ENCODE measurements around the gene ENKD1. TPM values are rescaled to one million over a fixed set of nuclear protein-coding genes. Genes with fewer than 3 reads are reported as not detected.

Gene ENKD1
- total and polyA plus RNA-seq, 10 of the 15 experiments (the other 5 are each of a cell fraction or from before 2014, with no cell fraction given), result 0.19 to 8.1 (median 2.8) TPM

GRCh38 chr16:67659675-67660563 is 6.6 kb downstream of the ENKD1 start, which contains the start of gene ACD (continued):
- TF ChIP-seq ATF7 (IDR thresholded peaks at IDR 0.05; ENCODE audit: low read depth) (no peak), SREBF2 (IDR thresholded peaks at IDR 0.05; ENCODE audit: low read length) (no peak), ZBED1 (IDR thresholded peaks at IDR 0.05; ENCODE audit: borderline replicate concordance) (no peak), CHD2 (IDR thresholded peaks at IDR 0.05; ENCODE audit: borderline replicate concordance, low read depth, low read length) (no peak), ATF2 (IDR thresholded peaks at IDR 0.05; ENCODE audit: low read length) (no peak), EZH2 (IDR thresholded peaks at IDR 0.05; ENCODE audit: borderline replicate concordance, control insufficient read depth, low read depth, low read length) (no peak), MYB (IDR thresholded peaks at IDR 0.05; ENCODE audit: borderline replicate concordance, low read depth, low read length) (no peak), PML (IDR thresholded peaks at IDR 0.05; ENCODE audit: low read length) (no peak), RAD21 (IDR thresholded peaks at IDR 0.05; ENCODE audit: insufficient read depth, low read depth, low read length) (no peak), CBFB (IDR thresholded peaks at IDR 0.05; ENCODE audit: low read depth) (no peak), KAT2A (conservative IDR thresholded peaks at IDR 0.05; ENCODE audit: control insufficient read depth, low read depth, low read length) (no peak), RFX5 (IDR thresholded peaks at IDR 0.05; ENCODE audit: low read depth, low read length) (no peak), CHD1 (IDR thresholded peaks at IDR 0.05; ENCODE audit: low read depth, low read length) (no peak), BCL3 (IDR thresholded peaks at IDR 0.05; ENCODE audit: borderline replicate concordance, insufficient read depth, low read depth, low read length, poor library complexity, severe bottlenecking) (no peak), ESRRA (IDR thresholded peaks at IDR 0.05; ENCODE audit: low read length) (no peak), SPI1 (IDR thresholded peaks at IDR 0.05; ENCODE audit: borderline replicate concordance, insufficient read depth, low read depth, low read length) (no peak), CREB1 (IDR thresholded peaks at IDR 0.05; ENCODE audit: low read depth) (no peak), SMAD1 (IDR thresholded peaks at IDR 0.05; ENCODE audit: low read depth, partially characterized antibody) (no peak)
- TF ChIP-seq, protein P1, sequence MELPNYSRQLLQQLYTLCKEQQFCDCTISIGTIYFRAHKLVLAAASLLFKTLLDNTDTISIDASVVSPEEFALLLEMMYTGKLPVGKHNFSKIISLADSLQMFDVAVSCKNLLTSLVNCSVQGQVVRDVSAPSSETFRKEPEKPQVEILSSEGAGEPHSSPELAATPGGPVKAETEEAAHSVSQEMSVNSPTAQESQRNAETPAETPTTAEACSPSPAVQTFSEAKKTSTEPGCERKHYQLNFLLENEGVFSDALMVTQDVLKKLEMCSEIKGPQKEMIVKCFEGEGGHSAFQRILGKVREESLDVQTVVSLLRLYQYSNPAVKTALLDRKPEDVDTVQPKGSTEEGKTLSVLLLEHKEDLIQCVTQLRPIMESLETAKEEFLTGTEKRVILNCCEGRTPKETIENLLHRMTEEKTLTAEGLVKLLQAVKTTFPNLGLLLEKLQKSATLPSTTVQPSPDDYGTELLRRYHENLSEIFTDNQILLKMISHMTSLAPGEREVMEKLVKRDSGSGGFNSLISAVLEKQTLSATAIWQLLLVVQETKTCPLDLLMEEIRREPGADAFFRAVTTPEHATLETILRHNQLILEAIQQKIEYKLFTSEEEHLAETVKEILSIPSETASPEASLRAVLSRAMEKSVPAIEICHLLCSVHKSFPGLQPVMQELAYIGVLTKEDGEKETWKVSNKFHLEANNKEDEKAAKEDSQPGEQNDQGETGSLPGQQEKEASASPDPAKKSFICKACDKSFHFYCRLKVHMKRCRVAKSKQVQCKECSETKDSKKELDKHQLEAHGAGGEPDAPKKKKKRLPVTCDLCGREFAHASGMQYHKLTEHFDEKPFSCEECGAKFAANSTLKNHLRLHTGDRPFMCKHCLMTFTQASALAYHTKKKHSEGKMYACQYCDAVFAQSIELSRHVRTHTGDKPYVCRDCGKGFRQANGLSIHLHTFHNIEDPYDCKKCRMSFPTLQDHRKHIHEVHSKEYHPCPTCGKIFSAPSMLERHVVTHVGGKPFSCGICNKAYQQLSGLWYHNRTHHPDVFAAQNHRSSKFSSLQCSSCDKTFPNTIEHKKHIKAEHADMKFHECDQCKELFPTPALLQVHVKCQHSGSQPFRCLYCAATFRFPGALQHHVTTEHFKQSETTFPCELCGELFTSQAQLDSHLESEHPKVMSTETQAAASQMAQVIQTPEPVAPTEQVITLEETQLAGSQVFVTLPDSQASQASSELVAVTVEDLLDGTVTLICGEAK (IDR thresholded peaks at IDR 0.05; ENCODE audit: borderline replicate concordance), result 0 out of 2 replicates have a peak, but pooled peaks have one; percentile 37
- TF ChIP-seq, protein P2, sequence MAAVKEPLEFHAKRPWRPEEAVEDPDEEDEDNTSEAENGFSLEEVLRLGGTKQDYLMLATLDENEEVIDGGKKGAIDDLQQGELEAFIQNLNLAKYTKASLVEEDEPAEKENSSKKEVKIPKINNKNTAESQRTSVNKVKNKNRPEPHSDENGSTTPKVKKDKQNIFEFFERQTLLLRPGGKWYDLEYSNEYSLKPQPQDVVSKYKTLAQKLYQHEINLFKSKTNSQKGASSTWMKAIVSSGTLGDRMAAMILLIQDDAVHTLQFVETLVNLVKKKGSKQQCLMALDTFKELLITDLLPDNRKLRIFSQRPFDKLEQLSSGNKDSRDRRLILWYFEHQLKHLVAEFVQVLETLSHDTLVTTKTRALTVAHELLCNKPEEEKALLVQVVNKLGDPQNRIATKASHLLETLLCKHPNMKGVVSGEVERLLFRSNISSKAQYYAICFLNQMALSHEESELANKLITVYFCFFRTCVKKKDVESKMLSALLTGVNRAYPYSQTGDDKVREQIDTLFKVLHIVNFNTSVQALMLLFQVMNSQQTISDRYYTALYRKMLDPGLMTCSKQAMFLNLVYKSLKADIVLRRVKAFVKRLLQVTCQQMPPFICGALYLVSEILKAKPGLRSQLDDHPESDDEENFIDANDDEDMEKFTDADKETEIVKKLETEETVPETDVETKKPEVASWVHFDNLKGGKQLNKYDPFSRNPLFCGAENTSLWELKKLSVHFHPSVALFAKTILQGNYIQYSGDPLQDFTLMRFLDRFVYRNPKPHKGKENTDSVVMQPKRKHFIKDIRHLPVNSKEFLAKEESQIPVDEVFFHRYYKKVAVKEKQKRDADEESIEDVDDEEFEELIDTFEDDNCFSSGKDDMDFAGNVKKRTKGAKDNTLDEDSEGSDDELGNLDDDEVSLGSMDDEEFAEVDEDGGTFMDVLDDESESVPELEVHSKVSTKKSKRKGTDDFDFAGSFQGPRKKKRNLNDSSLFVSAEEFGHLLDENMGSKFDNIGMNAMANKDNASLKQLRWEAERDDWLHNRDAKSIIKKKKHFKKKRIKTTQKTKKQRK (IDR thresholded peaks at IDR 0.05; ENCODE audit: low read depth, low read length), result no peak

All from GM12878 (cell line).